Psoas muscle (tissue), 8 donors: ENCODE data around the gene CFD. TPM values are rescaled to one million over a fixed set of nuclear protein-coding genes. Genes with fewer than 3 reads are reported as not detected.

Experiments used
- ATAC-seq, 4 donors: fragments of 200-7000 bp; cut with Tn5 transposase; one replicate each; pipeline ENCODE4 v1.9.1; 2020; ENCODE audit warnings: moderate library complexity in 3 of 4, mild to moderate bottlenecking in 2 of 4
- DNase-seq, 2 donors: peaks; one replicate each; pipeline ENCODE4 v3.0.0-alpha.2; 2020
- H3K27ac ChIP-seq: fragments of 200-600 bp; one replicate; pipeline ENCODE4 v1.8.0; 2022
- H3K27me3 ChIP-seq, 3 donors: fragments of 200-600 bp in 1 of 3; one replicate each; pipeline versions ENCODE4 v1.6.1 to v1.8.0; 2013 to 2022; ENCODE audit warnings: low read length in 2 of 3, mild to moderate bottlenecking in 2 of 3, moderate library complexity in 1 of 3; ENCODE audit not compliant: insufficient read depth in 3 of 3
- H3K36me3 ChIP-seq, 2 donors: fragments of 200-600 bp in 1 of 2; one replicate each; pipeline versions ENCODE4 v1.6.1 to v1.8.0; 2013 to 2022; ENCODE audit warnings: low read depth in 1 of 2, mild to moderate bottlenecking in 1 of 2, moderate library complexity in 1 of 2; ENCODE audit not compliant: insufficient read depth in 1 of 2
- H3K4me1 ChIP-seq: fragments of 200-600 bp; one replicate; pipeline ENCODE4 v1.8.0; 2022
- H3K4me3 ChIP-seq: fragments of 200-600 bp; one replicate; pipeline ENCODE4 v1.8.0; 2022; ENCODE audit warnings: mild to moderate bottlenecking
- H3K9me3 ChIP-seq: fragments of 200-600 bp; one replicate; pipeline ENCODE4 v1.8.0; 2022
- CTCF ChIP-seq: fragments of 200-600 bp; IDR thresholded peaks from one replicate; pipeline ENCODE4 v1.8.0; 2022; ENCODE audit warnings: antibody characterized with exemption
- WGBS, 3 donors: extraction: QIAGEN DNeasy Blood & Tissue Kit; methylation state at CpG; one replicate each; pipeline versions ENCODE4 v1.1.6 to v1.1.7; 2013; 5-methylcytosine and 5-hydroxymethylcytosine counted together
- intact Hi-C, 2 donors: fragments of 100-400 bp; cut with DNase I; formaldehyde crosslinking; loops; one replicate each; pipeline versions ENCODE4 v1.11.0 to v1.14.2; 2022
- polyA plus RNA-seq, 3 donors: library from polyadenylated mRNA; stranded (reverse); fragments of 200-250 nt; gene quantifications; one replicate each; pipeline ENCODE4 v1.2.3, GENCODE V29; 2013
- total RNA-seq, 4 donors: library from RNA; stranded (reverse); fragmentation: NEBNext Ultra II Directional in 2 of 4; extraction: Animal tissue kit (Norgen Biotek cat#: 25700) in 2 of 4; gene quantifications; one replicate each; pipeline versions ENCODE4 v1.2.1 to v1.2.4, GENCODE V29; 2021 to 2023
- donor health status: healthy with polysubstance abuse.
- donor health status: DM: no; HTN: no; CAD: no; lungs with moderate emphysema.
- donor health status: Bipolar disorder and iron deficiency.
- donor health status: healthy.
- donor health status: DM: yes; HTN: yes; CAD: no.
- donor health status: DM: no; HTN: no; CAD: no.
- donor health status: DM: no; HTN: no; CAD: no.
- donor health status: DM: yes; HTN: yes; CAD: no.

The CFD gene
- total and polyA plus RNA-seq, 7 donors: 56.8 to 142 (median 79.9) TPM

DNA sequence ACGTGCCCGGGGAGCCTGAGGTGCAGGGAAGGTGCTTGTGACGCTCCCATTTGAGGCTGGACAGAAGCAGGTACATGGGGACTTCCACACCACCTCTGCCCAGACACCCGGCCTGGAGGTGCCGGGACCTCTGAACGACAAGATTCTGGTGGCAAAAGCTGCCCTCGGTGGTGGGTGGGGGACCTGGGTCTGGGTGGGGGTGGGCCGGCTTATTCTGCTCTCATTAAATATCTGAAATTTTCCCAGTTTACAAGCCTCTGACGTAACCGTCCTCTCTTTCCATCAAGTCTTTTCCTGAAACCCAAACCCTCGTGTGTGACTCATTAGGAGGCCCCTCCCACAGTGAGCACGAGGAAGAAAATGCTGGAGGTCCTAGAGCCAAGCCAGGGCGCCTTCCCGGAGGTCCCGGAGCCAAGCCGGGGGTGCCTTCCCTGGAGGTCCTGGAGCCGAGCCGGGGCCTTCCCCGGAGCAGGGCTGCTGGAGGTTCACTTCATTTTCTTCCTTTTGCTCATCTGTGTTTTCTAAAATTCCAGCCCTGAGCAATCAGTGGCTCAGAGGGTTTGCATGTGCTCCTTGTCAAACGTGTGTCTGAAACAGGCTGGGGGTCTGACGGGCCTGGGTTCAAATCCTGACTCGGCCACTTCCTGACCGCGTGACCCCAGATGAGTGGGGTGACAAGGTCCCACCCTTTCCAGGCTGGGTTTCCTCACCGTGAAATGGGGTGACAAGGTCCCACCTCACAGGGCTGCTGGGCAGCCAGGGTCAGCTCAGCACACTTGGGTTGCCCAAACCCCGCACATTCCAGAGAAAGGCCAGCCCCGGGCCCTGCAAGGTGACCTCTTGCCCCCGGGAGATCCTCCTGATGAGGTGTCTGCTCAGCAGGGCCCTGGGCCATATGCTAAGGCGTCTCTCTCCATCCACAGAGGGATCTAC, 10.0 kb downstream of the CFD start:
- DNase-seq (peak; percentile 81 to 84), ATAC-seq (peak; percentile 13 to 40 (median 32))
- Histone ChIP-seq H3K36me3 (peaks cover 0 to 54% of the 10 kb centered on the region in 2 donors), H3K4me1 (no peaks in the 10 kb centered on the region), H3K4me3 (no peak overlapping the region), H3K9me3 (no peaks in the 10 kb centered on the region), H3K27ac (peak overlapping the region; percentile 36), H3K27me3 (no peaks in the 10 kb centered on the region)
- intact Hi-C loops: no loop called here
- TF ChIP-seq CTCF: no peak
- WGBS, 3 donors: 77 to 81% (median 78%) methylated on average over 29 of the region's 29 CpGs

- WGBS, 3 donors: 92 to 94% (median 92%) methylated on average over 8 of the region's 8 CpGs
- ATAC-seq (no peak), DNase-seq (no peak)
- Histone ChIP-seq H3K27me3 (no peaks in the 10 kb centered on the region), H3K27ac (peak overlapping the region; percentile 23), H3K9me3 (no peaks in the 10 kb centered on the region), H3K36me3 (peaks cover 0 to 62% of the 10 kb centered on the region in 2 donors), H3K4me1 (no peaks in the 10 kb centered on the region), H3K4me3 (no peak overlapping the region)
- no peak for TF ChIP-seq CTCF
- intact Hi-C loops: no loop called here
Observed at GRCh38 chr19:870314-870713, 10.8 kb downstream of the CFD start.

DNA sequence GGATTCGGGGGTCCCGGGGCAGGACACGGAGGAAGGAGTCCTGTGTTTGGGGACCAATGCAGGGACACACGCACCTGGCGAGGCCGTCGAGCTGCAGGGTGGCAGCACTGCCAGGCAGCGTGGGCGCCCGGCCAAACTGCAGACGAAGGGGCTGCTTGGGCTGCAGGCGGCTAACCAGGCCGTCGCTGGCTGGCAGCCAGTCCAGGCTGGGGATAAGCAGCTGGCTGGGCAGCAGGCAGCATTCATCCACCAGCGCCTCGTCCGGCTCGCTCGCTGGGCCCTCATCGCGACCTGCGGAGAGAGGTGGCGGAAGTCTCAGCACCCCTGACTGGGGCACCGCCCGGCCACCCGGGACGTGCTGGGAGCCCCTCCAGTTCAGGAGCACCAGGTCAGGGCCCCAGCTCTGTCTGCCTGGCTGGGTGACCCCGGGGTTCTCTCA, 11.5 kb downstream of the CFD start:
- Histone ChIP-seq H3K27me3 (no peaks in the 10 kb centered on the region), H3K36me3 (peaks cover 0 to 64% of the 10 kb centered on the region in 2 donors), H3K4me3 (no peak overlapping the region), H3K27ac (no peak overlapping the region), H3K4me1 (no peaks in the 10 kb centered on the region), H3K9me3 (no peaks in the 10 kb centered on the region)
- intact Hi-C loops: no loop called here
- TF ChIP-seq CTCF: no peak
- peak in 2 of 4 donors; percentile 15 to 18 for ATAC-seq
- 61 to 76% (median 74%) methylated on average over 25 to 28 of the region's 28 CpGs for WGBS, 3 donors
- peak in 1 of 2 donors; percentile 78 for DNase-seq

DNA sequence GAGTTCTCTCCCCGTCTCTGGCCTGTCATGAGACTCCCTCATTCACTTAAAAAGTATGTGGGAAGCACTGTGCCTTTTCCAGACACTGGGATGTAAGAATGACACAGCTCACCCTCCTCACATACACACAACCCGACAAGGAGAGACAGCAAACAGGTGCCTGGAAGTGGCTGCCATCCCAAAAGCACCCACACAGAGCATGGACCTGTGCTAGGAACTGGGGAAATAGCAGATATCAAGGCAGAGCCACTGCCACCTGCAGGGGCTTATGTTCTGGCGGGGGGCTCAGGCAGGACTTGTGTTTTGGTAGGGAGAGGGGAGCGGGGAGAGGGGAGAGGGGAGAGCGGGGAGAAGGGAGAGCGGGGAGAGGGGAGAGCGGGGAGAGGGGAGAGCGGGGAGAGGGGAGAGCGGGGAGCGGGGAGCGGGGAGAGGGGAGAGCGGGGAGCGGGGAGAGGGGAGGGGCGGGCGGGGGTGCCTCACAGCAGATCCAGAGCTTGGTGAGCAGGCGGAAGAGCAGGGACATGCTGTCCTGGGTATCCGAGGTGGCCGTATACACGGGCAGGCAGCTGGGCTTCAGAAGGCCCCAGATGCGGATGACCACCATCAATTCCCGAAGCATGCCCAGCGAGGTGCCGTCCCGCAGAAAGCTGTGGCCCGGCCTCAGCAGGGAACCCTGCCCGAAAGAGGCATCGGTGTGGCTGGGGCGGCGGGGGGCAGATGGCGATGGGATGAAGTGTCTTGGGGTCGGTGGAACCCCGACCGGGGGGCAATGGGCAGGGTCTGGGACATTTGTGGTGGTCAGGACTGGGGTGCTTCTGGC, 12.2 kb downstream of the CFD start:
- peak in 2 of 4 donors; percentile 38 to 40 for ATAC-seq
- peaks cover 0 to 64% of the 10 kb centered on the region in 2 donors for H3K36me3 ChIP-seq
- H3K9me3 ChIP-seq: no peaks in the 10 kb centered on the region
- DNase-seq: peak in 1 of 2 donors; percentile 62
- H3K4me1 ChIP-seq: no peaks in the 10 kb centered on the region
- no peaks in the 10 kb centered on the region for H3K27me3 ChIP-seq
- WGBS, 3 donors: 72 to 93% (median 89%) methylated on average over 20 to 24 of the region's 33 CpGs
- H3K4me3 ChIP-seq: no peak overlapping the region
- H3K27ac ChIP-seq: no peak overlapping the region
- intact Hi-C loops: no loop called here
- no peak for TF ChIP-seq CTCF
